ENCODE measurements around the gene SIGLEC15. TPM values are rescaled to one million over a fixed set of nuclear protein-coding genes. Genes with fewer than 3 reads are reported as not detected.
A peak's percentile ranks its signal among the peaks of the same experiment; 100 is the strongest.

Gene SIGLEC15
- polyA plus RNA-seq, 2 of the 4 experiments (the other 2 are of a cell fraction), result not detected

DNA sequence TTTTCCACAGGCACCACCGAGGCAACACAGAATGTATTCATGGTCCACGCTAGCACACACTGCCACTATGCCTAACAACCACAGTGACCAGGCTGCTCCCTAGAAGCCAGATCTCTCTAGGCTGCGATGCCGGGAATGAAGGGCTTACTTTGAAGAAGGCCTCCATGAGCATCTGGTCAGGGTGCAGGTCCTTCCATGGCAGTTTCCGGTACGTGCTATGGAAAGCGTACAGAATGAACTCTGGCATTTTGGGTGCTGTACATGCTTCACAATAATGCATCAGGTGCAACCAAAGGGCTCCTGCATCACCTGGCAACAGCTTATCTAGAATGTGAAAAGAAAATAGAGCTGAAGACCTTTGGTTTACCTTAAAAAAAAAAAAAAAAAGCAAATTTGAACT lies 44.9 kb downstream of the SIGLEC15 start:
- DNase-seq (ENCODE audit: low read depth in 1 of 2, low spot score in 1 of 2) (no peak), FAIRE-seq (no peak), ATAC-seq (no peak)
- ChIA-PET POLR2A (no interaction called here), CTCF (interaction anchor here (0.6 to 2.7 kb wide), 2 partner anchors 147 to 622 kb away, joined by 3 to 8 read pairs; partner anchors contain the start of gene SLC14A1)
- WGBS (ENCODE audit: missing lambda C conversion rate), result 93% methylated on average over 7 of the region's 7 CpGs
- Histone ChIP-seq H3K9me3 (no peaks in the 10 kb centered on the region), H3K4me1 (peaks cover 6% of the 10 kb centered on the region; the same call in 1 of the 3 replicates), H3K27ac (no peak overlapping the region), H3K4me2 (no peak overlapping the region), H3K4me3 (no peak overlapping the region)
- no peak for TF ChIP-seq POLR2A (IDR thresholded peaks at IDR 0.05; ENCODE audit: low read length)
- no peak for TF ChIP-seq BHLHE40 (IDR thresholded peaks at IDR 0.05; ENCODE audit: low read depth, low read length)

DNA sequence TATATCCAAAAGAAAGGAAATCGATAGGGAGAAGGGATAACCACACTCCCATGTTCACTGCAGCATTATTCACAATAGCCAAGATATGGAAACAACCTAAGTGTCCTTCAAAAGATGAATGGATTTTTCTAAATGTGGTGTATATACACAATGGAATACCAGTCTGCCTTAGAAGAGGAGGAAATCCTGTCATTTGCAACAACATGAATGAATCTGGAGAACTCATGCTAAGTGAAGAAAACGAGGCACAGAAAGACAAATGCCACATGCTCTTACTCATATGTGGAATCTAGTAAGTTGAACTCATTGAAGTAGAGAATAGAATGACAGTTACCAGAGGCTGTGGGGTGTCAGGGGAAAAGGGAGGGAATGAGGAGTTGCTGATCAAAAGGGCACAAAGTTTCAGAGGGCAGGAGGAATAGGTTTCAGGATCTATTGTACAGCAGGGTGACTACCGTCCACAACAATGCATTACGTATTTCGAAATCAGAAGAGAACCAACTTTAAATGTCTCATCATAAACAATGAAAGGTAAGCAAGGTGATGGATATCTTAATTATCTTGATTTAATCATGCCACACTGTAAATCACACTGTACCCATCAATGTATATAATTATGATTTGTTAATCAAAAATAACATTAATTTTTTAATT lies 46.1 kb downstream of the SIGLEC15 start:
- ChIA-PET CTCF (interaction anchor here (0.5 kb wide), 1 partner anchor 94 kb away, joined by 3 read pairs; no protein-coding TSS in a partner anchor), POLR2A (no interaction called here)
- no peak for ATAC-seq
- no peak overlapping the region for H3K27ac ChIP-seq
- no peak for FAIRE-seq
- H3K4me1 ChIP-seq, result peaks cover 6% of the 10 kb centered on the region; the same call in 1 of the 3 replicates
- 0 out of 3 replicates have a peak overlapping the region, but pooled peaks have one; percentile 27 for H3K4me2 ChIP-seq
- WGBS (ENCODE audit: missing lambda C conversion rate), result 70% methylated on average over 5 of the region's 5 CpGs
- TF ChIP-seq EHMT2 (IDR thresholded peaks at IDR 0.05; ENCODE audit: low read depth) (no peak), JUNB (IDR thresholded peaks at IDR 0.05) (no peak), ZFP36 (IDR thresholded peaks at IDR 0.05; ENCODE audit: borderline replicate concordance, partially characterized antibody) (no peak), EP300 (IDR thresholded peaks at IDR 0.05) (no peak), SMC3 (IDR thresholded peaks at IDR 0.05) (no peak), TFCP2L1 (CRISPR knock-in tag; IDR thresholded peaks at IDR 0.05) (no peak), EHF (CRISPR knock-in tag; IDR thresholded peaks at IDR 0.05) (no peak)
- TF ChIP-seq, protein P1, sequence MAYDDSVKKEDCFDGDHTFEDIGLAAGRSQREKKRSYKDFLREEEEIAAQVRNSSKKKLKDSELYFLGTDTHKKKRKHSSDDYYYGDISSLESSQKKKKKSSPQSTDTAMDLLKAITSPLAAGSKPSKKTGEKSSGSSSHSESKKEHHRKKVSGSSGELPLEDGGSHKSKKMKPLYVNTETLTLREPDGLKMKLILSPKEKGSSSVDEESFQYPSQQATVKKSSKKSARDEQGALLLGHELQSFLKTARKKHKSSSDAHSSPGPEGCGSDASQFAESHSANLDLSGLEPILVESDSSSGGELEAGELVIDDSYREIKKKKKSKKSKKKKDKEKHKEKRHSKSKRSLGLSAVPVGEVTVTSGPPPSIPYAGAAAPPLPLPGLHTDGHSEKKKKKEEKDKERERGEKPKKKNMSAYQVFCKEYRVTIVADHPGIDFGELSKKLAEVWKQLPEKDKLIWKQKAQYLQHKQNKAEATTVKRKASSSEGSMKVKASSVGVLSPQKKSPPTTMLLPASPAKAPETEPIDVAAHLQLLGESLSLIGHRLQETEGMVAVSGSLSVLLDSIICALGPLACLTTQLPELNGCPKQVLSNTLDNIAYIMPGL (CRISPR knock-in tag; IDR thresholded peaks at IDR 0.05; ENCODE audit: borderline replicate concordance), result no peak
- TF ChIP-seq, protein P2, sequence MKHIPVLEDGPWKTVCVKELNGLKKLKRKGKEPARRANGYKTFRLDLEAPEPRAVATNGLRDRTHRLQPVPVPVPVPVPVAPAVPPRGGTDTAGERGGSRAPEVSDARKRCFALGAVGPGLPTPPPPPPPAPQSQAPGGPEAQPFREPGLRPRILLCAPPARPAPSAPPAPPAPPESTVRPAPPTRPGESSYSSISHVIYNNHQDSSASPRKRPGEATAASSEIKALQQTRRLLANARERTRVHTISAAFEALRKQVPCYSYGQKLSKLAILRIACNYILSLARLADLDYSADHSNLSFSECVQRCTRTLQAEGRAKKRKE (CRISPR knock-in tag; IDR thresholded peaks at IDR 0.05; ENCODE audit: low read depth), result no peak
- no peak for DNase-seq (ENCODE audit: low read depth in 1 of 2, low spot score in 1 of 2)
- no peaks in the 10 kb centered on the region for H3K9me3 ChIP-seq
- H3K4me3 ChIP-seq, result no peak overlapping the region

DNA sequence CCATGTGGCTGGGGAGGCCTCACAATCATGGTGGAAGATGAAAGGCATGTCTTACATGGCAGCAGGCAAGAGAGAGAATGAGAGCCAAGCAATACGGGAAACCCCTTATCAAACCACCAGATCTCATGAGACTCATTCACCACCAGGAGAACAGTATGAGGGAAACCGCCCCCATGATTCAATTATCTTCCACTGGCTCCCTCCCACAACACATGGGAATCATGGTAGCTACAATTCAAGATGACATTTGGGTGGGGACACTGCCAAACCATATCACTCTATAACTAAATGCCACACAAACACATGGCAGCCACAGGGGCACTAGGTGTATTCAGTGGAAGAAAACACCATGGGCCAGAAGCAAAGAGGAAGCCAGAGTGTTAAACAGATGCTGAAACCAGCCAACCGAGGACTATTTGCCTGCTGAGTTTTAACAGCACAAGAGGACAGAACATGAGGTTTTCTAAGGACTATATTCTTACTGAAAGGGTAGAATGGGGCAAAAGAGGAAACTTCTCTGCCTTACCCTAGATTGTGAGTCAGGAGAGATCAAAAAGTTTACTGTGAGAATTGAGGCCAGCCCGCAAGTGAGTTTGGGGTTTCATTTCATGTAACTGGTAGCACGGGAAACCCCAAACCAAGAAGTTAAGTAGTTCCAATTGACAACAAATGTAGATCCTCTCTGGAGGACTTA lies 49.2 kb downstream of the SIGLEC15 start:
- ATAC-seq, result no peak
- no peak for FAIRE-seq
- Histone ChIP-seq H3K27ac (no peak overlapping the region), H3K4me1 (peaks cover 6% of the 10 kb centered on the region; the same call in 1 of the 3 replicates), H3K4me2 (no peak overlapping the region), H3K4me3 (no peak overlapping the region), H3K9me3 (no peaks in the 10 kb centered on the region)
- CTCF ChIA-PET, result no interaction called here
- no peak for DNase-seq (ENCODE audit: low read depth in 1 of 2, low spot score in 1 of 2)
- 97% methylated on average over 5 of the region's 5 CpGs for WGBS (ENCODE audit: missing lambda C conversion rate)
- POLR2A ChIA-PET, result no interaction called here
- TF ChIP-seq PHF8 (IDR thresholded peaks at IDR 0.05; ENCODE audit: borderline replicate concordance, low read depth), result no peak
- no peak for TF ChIP-seq TFCP2L1 (CRISPR knock-in tag; IDR thresholded peaks at IDR 0.05)
- no peak for TF ChIP-seq NFE2L2 (conservative IDR thresholded peaks at IDR 0.05; ENCODE audit: low read length)
- no peak for TF ChIP-seq EP300 (IDR thresholded peaks at IDR 0.05)
- TF ChIP-seq KDM1A (IDR thresholded peaks at IDR 0.05; ENCODE audit: low read depth), result no peak
- TF ChIP-seq ZSCAN20 (CRISPR knock-in tag; IDR thresholded peaks at IDR 0.05), result no peak
- TF ChIP-seq EHMT2 (IDR thresholded peaks at IDR 0.05; ENCODE audit: low read depth), result no peak

DNA sequence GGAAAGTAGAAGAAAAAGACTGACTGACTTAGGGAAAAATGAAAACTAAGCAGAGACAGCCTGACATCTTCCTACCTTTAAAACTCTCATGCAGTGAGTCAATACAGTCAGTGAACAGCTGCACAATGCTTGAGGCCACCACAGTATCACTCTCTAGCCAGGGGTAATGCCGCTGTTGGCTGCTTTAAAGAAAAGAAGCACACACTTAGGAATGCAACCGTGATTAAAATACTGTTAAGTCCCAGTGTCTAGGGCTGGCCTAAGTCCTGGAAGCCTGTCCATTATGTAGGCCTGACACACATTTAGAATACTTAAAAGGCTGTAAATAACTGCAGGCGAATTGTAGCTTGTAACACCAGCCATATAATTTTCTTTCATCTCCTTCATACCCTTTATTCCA lies 50.7 kb downstream of the SIGLEC15 start:
- Histone ChIP-seq H3K27ac (no peak overlapping the region), H3K9me3 (no peaks in the 10 kb centered on the region), H3K4me1 (peaks cover 6% of the 10 kb centered on the region; the same call in 1 of the 3 replicates), H3K4me2 (no peak overlapping the region), H3K4me3 (no peak overlapping the region)
- FAIRE-seq (no peak), DNase-seq (ENCODE audit: low read depth in 1 of 2, low spot score in 1 of 2) (no peak), ATAC-seq (no peak)
- TF ChIP-seq, protein P3, sequence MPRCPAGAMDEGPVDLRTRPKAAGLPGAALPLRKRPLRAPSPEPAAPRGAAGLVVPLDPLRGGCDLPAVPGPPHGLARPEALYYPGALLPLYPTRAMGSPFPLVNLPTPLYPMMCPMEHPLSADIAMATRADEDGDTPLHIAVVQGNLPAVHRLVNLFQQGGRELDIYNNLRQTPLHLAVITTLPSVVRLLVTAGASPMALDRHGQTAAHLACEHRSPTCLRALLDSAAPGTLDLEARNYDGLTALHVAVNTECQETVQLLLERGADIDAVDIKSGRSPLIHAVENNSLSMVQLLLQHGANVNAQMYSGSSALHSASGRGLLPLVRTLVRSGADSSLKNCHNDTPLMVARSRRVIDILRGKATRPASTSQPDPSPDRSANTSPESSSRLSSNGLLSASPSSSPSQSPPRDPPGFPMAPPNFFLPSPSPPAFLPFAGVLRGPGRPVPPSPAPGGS (IDR thresholded peaks at IDR 0.05), result no peak
- TF ChIP-seq MAFK (IDR thresholded peaks at IDR 0.05; ENCODE audit: partially characterized antibody) (no peak), HOXB5 (CRISPR knock-in tag; IDR thresholded peaks at IDR 0.05) (no peak), NR3C1 (IDR thresholded peaks at IDR 0.05) (no peak), FOXS1 (CRISPR knock-in tag; IDR thresholded peaks at IDR 0.05) (no peak), KDM1A (IDR thresholded peaks at IDR 0.05; ENCODE audit: low read depth) (no peak), MYC (IDR thresholded peaks at IDR 0.05; ENCODE audit: borderline replicate concordance, low read length) (no peak), NFE2L2 (conservative IDR thresholded peaks at IDR 0.05; ENCODE audit: low read length) (no peak), TP53 (CRISPR knock-in tag; IDR thresholded peaks at IDR 0.05) (no peak), MAZ (IDR thresholded peaks at IDR 0.05; ENCODE audit: borderline replicate concordance, low read depth, low read length) (no peak), CBX2 (IDR thresholded peaks at IDR 0.05; ENCODE audit: borderline replicate concordance, low read depth) (no peak), EHF (CRISPR knock-in tag; IDR thresholded peaks at IDR 0.05) (no peak)
- TF ChIP-seq, protein P2 (CRISPR knock-in tag; IDR thresholded peaks at IDR 0.05; ENCODE audit: low read depth), result no peak
- ChIA-PET CTCF (interaction anchor here (0.7 to 5.7 kb wide), 3 partner anchors 22 to 186 kb away, joined by 4 to 62 read pairs (median 12); partner anchors contain the start of gene SLC14A1), POLR2A (no interaction called here)
- 94% methylated on average over 3 of the region's 3 CpGs for WGBS (ENCODE audit: missing lambda C conversion rate)
